A549 (cell line): ENCODE measurements around the gene IL17D. TPM values are rescaled to one million over a fixed set of nuclear protein-coding genes. Genes with fewer than 3 reads are reported as not detected.
"Not testable (repeated sequence)": the region's sequence is repeated elsewhere in the genome, so short reads cannot be mapped to it uniquely, and the experiment has no call there.

Experiments
- ATAC-seq, 2 experiments: fragments of 200-7000 bp in 1 of 2; fragments of >200 bp in 1 of 2; cut with Nextera tagmentation in 1 of 2; cut with Tn5 transposase in 1 of 2; 3 replicates each; pipeline versions ENCODE4 v1.8.0 to v1.9.1; 2018 to 2020; ENCODE audit warnings: mild to moderate bottlenecking in 1 of 2, moderate library complexity in 1 of 2
- CTCF ChIA-PET: fragments of 300-600 bp; sonication (Branson Sonifier 250); formaldehyde crosslinking; extraction: SDS; loops from one replicate; lab custom pipeline; 2021; ENCODE audit warnings: antibody characterized with exemption, inconsistent platforms; lab: Yijun Ruan, JAX
- POLR2A ChIA-PET: fragments of 350-600 bp; formaldehyde crosslinking; extraction: SDS; loops from one replicate; lab custom pipeline; 2021; ENCODE audit warnings: antibody characterized with exemption, inconsistent platforms; lab: Yijun Ruan, JAX
- DNase-seq, 2 experiments: peaks; one replicate each; pipeline versions ENCODE4 v3.0.0 to v3.0.0-alpha.2; 2011 to 2016; ENCODE audit warnings: low read depth in 1 of 2, low spot score in 1 of 2
- FAIRE-seq: peaks from 2 replicates; lab custom pipeline; 2011; peaks lifted over from hg19 to GRCh38; lab: Jason Lieb, UNC
- H3K27ac ChIP-seq, 2 experiments: fragments of >200 bp; sonication (Bioruptor Twin); formaldehyde crosslinking; 3 replicates each; pipeline ENCODE4 v1.5.1; 2016 to 2017
- H3K4me1 ChIP-seq: fragments of >200 bp; sonication (Bioruptor Twin); formaldehyde crosslinking; 3 replicates; pipeline ENCODE4 v1.6.1; 2016
- H3K4me2 ChIP-seq: fragments of >200 bp; sonication (Bioruptor Twin); formaldehyde crosslinking; 3 replicates; pipeline ENCODE4 v1.6.1; 2016
- H3K4me3 ChIP-seq: fragments of >200 bp; sonication (Bioruptor Twin); formaldehyde crosslinking; 3 replicates; pipeline ENCODE4 v1.5.1; 2016
- H3K9me3 ChIP-seq: fragments of >200 bp; sonication (Bioruptor Twin); formaldehyde crosslinking; 3 replicates; pipeline ENCODE4 v1.6.1; 2016
- CHD4 ChIP-seq: fragments of 200-600 bp; sonication (generic); IDR thresholded peaks from 2 replicates; pipeline ENCODE4 v1.6.1; 2016; ENCODE audit warnings: antibody characterized with exemption, mild to moderate bottlenecking, borderline replicate concordance
- EHMT2 ChIP-seq: fragments of 200-600 bp; sonication (generic); IDR thresholded peaks from 2 replicates; pipeline ENCODE4 v1.6.1; 2016; ENCODE audit warnings: antibody characterized with exemption, low read depth, mild to moderate bottlenecking, moderate library complexity
- FOXS1 ChIP-seq: fragments of 250-450 bp; sonication (Bioruptor Pico); IDR thresholded peaks from 2 replicates; pipeline ENCODE4 v1.5.0; 2020; ENCODE audit warnings: mild to moderate bottlenecking, moderate library complexity
- GATA3 ChIP-seq: IDR thresholded peaks from 2 replicates; pipeline ENCODE4 v1.6.1; 2012; ENCODE audit warnings: borderline replicate concordance
- HOXA7 ChIP-seq: fragments of 250-450 bp; sonication (Bioruptor Pico); IDR thresholded peaks from 2 replicates; pipeline ENCODE4 v1.5.0; 2020; ENCODE audit warnings: mild to moderate bottlenecking, moderate library complexity
- NR3C1 ChIP-seq: fragments of >200 bp; sonication (Bioruptor Twin); formaldehyde crosslinking; IDR thresholded peaks from 3 replicates; pipeline ENCODE4 v1.6.1; 2017
- PHF8 ChIP-seq: fragments of 200-600 bp; sonication (generic); IDR thresholded peaks from 2 replicates; pipeline ENCODE4 v1.6.1; 2016; ENCODE audit warnings: low read depth, mild to moderate bottlenecking, antibody characterized with exemption, moderate library complexity, borderline replicate concordance
- POLR2A ChIP-seq: IDR thresholded peaks from 2 replicates; pipeline ENCODE4 v1.6.1; 2012; ENCODE audit warnings: mild to moderate bottlenecking, low read length
- POLR2AphosphoS2 ChIP-seq: conservative IDR thresholded peaks from 2 replicates; pipeline ENCODE4 v1.6.1; 2012; ENCODE audit warnings: low read length, improper control_type of control experiment, inconsistent platforms
- RCOR1 ChIP-seq: fragments of 150-350 bp; IDR thresholded peaks from 2 replicates; pipeline ENCODE4 v1.6.1; 2014; ENCODE audit warnings: antibody characterized with exemption, low read length, low read depth
- RNF2 ChIP-seq: fragments of 200-600 bp; sonication (generic); IDR thresholded peaks from 2 replicates; pipeline ENCODE4 v1.6.1; 2016; ENCODE audit warnings: low read depth, mild to moderate bottlenecking, antibody characterized with exemption, moderate library complexity, borderline replicate concordance
- SMC3 ChIP-seq: fragments of >200 bp; sonication (Bioruptor Twin); formaldehyde crosslinking; IDR thresholded peaks from 3 replicates; pipeline ENCODE4 v1.6.1; 2018; ENCODE audit warnings: inconsistent platforms
- SREBF2 ChIP-seq: fragments of 450-650 bp; IDR thresholded peaks from 2 replicates; pipeline ENCODE4 v1.6.1; 2014; ENCODE audit warnings: mild to moderate bottlenecking, moderate library complexity
- TFCP2L1 ChIP-seq: fragments of 250-450 bp; sonication (Bioruptor Pico); IDR thresholded peaks from 2 replicates; pipeline ENCODE4 v1.5.0; 2021; ENCODE audit warnings: mild to moderate bottlenecking
- TP53 ChIP-seq: fragments of 250-450 bp; sonication (Bioruptor Pico); IDR thresholded peaks from 2 replicates; pipeline ENCODE4 v1.5.0; 2021; ENCODE audit warnings: mild to moderate bottlenecking, moderate library complexity
- ZNF302 ChIP-seq: fragments of 250-450 bp; sonication (Bioruptor Pico); IDR thresholded peaks from 2 replicates; pipeline ENCODE4 v1.9.0; 2021; ENCODE audit warnings: inconsistent platforms, mild to moderate bottlenecking, moderate library complexity
- WGBS: methylation state at CpG from one replicate; pipeline ENCODE4 v1.1.6; 2017; ENCODE audit errors: missing lambda C conversion rate; 5-methylcytosine and 5-hydroxymethylcytosine counted together
- polyA plus RNA-seq, 4 experiments: library from polyadenylated mRNA; depleted of rRNA in 3 of 4; stranded (reverse); fragments of >200 nt; fragmentation: RNase III in 1 of 4; extraction: RNeasy Plus Mini Kit Qiagen cat#74134 plus additional on column Dnase treatment in 1 of 4; gene quantifications; 2 replicates in 3 of 4; 3 replicates in 1 of 4; pipeline ENCODE4 v1.2.3, GENCODE V29; 2011 to 2017
- TF ChIP-seq, protein P1 (sequence below): IDR thresholded peaks from 2 replicates; pipeline ENCODE4 v1.6.1; 2012
- TF ChIP-seq, protein P2 (sequence below): fragments of >200 bp; sonication (Bioruptor Twin); formaldehyde crosslinking; IDR thresholded peaks from 3 replicates; pipeline ENCODE4 v1.5.1; 2016
- TF ChIP-seq, protein P3 (sequence below): fragments of 250-450 bp; sonication (Bioruptor Pico); IDR thresholded peaks from 2 replicates; pipeline ENCODE4 v1.5.0; 2020; ENCODE audit warnings: low read depth, mild to moderate bottlenecking, moderate library complexity
- TF ChIP-seq, protein P4 (sequence below): fragments of 150-350 bp; IDR thresholded peaks from 2 replicates; pipeline ENCODE4 v1.6.1; 2014; ENCODE audit warnings: low read depth, mild to moderate bottlenecking, low read length

Gene IL17D
- polyA plus RNA-seq, 2 of the 4 experiments (the other 2 are of a cell fraction), result 0.30 to 0.44 TPM

DNA sequence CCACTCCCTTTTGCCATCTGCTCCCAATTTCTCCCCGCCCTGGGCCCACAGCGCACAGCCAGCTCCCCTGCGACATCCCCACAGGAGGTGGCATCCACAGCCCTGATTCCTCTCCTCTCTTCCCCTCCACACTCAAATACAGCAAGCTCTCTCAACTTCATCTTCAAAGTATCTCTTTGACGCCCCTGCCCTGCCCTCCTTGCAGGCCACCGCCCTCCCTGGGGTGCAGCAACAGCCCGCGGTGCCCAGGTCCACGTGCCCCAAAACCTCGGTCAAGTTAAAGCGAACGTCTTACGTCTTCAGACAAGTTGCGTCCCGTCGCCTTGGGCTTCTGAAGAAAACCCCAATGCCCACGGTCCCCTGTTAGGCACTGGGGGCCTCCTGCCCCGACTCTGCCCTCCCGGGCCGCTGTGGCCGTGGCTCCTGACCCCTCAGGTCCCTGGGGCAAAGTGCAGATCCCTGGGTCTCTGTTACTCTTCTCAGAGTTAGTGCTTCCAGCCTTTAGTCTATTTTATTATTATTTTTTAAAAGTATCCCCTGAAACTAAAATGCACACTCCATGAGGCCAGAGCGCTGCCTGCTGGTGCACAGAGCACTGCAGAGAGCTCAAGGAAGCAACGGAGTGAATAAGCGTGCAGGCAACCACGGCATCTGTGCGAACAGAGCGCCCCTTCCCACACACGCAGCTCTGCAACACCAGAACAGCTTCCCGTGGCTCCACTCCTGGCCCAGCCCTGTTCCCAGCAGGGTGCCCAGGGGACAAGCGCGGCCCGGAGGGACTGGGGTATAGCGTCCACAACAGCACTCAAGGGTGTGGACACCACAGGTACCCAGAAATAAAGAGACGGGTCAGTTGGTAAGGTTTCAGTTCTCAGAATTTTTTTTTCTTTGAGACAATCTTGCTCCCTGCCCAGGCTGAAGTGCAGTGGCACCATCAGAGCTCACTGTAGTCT, 26.4 kb downstream of the IL17D start (continued):
- no peak for TF ChIP-seq POLR2AphosphoS2

DNA sequence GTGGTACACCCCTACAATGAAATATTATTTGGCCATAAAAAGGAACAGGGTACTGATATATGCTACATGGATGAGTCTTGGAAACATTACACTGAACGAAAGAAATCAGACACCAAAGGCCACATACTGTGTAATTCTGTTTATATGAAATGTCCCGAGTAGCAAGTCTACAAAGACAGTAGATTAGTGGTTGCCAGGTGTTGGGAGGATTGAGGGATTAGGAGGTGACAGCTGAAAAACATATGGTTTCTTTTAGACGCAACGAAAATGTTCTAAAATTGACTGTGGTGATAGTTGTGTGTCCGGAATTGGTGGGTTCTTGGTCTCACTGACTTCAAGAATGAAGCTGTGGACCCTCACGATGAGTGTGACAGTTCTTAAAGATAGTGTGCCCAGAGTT, 35.1 kb downstream of the IL17D start:
- FAIRE-seq, result no peak
- POLR2A ChIA-PET, result no interaction called here
- TF ChIP-seq RCOR1, result no peak
- no peak for TF ChIP-seq EHMT2
- TF ChIP-seq RNF2, result no peak
- no peak for TF ChIP-seq GATA3
- no peak for TF ChIP-seq FOXS1 (CRISPR knock-in tag)
- TF ChIP-seq, protein P1, sequence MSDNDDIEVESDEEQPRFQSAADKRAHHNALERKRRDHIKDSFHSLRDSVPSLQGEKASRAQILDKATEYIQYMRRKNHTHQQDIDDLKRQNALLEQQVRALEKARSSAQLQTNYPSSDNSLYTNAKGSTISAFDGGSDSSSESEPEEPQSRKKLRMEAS, result no peak
- TF ChIP-seq TFCP2L1 (CRISPR knock-in tag), result no peak
- TF ChIP-seq, protein P2, sequence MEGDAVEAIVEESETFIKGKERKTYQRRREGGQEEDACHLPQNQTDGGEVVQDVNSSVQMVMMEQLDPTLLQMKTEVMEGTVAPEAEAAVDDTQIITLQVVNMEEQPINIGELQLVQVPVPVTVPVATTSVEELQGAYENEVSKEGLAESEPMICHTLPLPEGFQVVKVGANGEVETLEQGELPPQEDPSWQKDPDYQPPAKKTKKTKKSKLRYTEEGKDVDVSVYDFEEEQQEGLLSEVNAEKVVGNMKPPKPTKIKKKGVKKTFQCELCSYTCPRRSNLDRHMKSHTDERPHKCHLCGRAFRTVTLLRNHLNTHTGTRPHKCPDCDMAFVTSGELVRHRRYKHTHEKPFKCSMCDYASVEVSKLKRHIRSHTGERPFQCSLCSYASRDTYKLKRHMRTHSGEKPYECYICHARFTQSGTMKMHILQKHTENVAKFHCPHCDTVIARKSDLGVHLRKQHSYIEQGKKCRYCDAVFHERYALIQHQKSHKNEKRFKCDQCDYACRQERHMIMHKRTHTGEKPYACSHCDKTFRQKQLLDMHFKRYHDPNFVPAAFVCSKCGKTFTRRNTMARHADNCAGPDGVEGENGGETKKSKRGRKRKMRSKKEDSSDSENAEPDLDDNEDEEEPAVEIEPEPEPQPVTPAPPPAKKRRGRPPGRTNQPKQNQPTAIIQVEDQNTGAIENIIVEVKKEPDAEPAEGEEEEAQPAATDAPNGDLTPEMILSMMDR, result no peak
- TF ChIP-seq NR3C1, result no peak
- no peak for TF ChIP-seq PHF8

DNA sequence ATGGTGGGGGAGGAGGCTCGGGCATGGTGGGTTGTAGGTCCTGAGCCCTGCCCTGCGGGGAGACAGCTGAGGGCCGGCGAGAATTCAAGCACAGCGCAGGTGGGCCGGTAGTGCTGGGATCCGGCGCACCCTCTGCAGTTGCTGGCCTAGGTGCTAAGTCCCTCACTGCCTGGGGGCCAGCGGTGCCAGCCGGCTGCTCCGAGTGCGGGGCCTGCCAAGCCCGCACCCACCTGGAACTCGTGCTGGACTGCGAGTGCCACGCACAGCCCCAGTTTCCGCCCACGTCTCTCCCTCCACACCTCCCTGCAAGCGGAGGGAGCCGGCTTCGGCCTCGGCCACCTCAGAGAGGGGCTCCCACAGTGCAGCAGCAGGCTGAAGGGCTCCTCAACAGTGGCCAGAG, 36.5 kb downstream of the IL17D start:
- TF ChIP-seq TP53, result no peak
- TF ChIP-seq ZNF302 (CRISPR knock-in tag), result no peak
- no peak for TF ChIP-seq POLR2A
- TF ChIP-seq EHMT2, result no peak
- no peak for TF ChIP-seq HOXA7
- TF ChIP-seq SMC3, result no peak
- TF ChIP-seq, protein P3, sequence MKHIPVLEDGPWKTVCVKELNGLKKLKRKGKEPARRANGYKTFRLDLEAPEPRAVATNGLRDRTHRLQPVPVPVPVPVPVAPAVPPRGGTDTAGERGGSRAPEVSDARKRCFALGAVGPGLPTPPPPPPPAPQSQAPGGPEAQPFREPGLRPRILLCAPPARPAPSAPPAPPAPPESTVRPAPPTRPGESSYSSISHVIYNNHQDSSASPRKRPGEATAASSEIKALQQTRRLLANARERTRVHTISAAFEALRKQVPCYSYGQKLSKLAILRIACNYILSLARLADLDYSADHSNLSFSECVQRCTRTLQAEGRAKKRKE (CRISPR knock-in tag), result no peak
- TF ChIP-seq, protein P4, sequence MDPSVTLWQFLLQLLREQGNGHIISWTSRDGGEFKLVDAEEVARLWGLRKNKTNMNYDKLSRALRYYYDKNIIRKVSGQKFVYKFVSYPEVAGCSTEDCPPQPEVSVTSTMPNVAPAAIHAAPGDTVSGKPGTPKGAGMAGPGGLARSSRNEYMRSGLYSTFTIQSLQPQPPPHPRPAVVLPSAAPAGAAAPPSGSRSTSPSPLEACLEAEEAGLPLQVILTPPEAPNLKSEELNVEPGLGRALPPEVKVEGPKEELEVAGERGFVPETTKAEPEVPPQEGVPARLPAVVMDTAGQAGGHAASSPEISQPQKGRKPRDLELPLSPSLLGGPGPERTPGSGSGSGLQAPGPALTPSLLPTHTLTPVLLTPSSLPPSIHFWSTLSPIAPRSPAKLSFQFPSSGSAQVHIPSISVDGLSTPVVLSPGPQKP, result no peak
- TF ChIP-seq CHD4, result no peak
- no peak for TF ChIP-seq SREBF2
- ChIA-PET POLR2A (no interaction called here), CTCF (no interaction called here)
- Histone ChIP-seq H3K4me3 (no peak overlapping the region), H3K27ac (no peak overlapping the region), H3K4me2 (no peak overlapping the region), H3K9me3 (no peaks in the 10 kb centered on the region), H3K4me1 (no peaks in the 10 kb centered on the region)
- no peak for DNase-seq
- WGBS, result 100% methylated on average over 9 of the region's 22 CpGs
- no peak for FAIRE-seq
- ATAC-seq, result no peak

More for the DNA sequence above, 35.1 kb downstream of the IL17D start:
- Histone ChIP-seq H3K9me3 (no peaks in the 10 kb centered on the region), H3K27ac (no peak overlapping the region), H3K4me1 (no peaks in the 10 kb centered on the region), H3K4me2 (no peak overlapping the region), H3K4me3 (no peak overlapping the region)
- WGBS, result 85% methylated on average over 6 of the region's 6 CpGs
- no peak for ATAC-seq
- DNase-seq, result no peak
- CTCF ChIA-PET, result interaction anchor here (1.2 kb wide), 1 partner anchor 26 kb away, joined by 3 read pairs; no protein-coding TSS in a partner anchor

DNA sequence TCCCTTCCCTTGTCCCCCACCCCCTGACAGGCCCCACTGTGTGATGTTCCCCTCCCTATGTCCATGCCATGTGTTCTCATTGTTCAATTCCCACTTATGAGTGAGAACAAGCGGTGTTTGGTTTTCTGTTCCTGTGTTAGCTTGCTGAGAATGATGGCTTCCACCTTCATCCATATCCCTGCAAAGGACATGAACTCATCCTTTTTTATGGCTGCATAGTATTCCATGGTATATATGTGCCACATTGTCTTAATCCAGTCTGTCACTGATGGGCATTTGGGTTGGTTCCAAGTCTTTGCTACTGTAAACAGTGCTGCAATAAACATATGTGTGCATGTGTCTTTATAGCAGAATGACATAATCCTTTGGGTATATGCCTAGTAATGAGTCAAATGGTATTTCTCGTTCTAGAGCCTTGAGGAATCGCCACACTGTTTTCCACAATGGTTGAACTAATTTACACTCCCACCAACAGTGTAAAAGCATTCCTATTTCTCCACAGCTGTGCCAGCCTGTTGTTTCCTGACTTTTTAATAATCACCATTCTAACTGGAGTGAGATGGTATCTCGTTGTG, 40.4 kb downstream of the IL17D start:
- H3K4me3 ChIP-seq, H3K4me2 ChIP-seq, DNase-seq, POLR2A ChIA-PET, H3K27ac ChIP-seq, H3K4me1 ChIP-seq, H3K9me3 ChIP-seq, ATAC-seq, FAIRE-seq: not testable (repeated sequence)
- 92% methylated on average over 4 of the region's 4 CpGs for WGBS
- CTCF ChIA-PET, result interaction anchor here (1.1 kb wide), 1 partner anchor 85 kb away, joined by 3 read pairs; no protein-coding TSS in a partner anchor
